ENCODE results near the gene ATP9A. TPM values are rescaled to one million over a fixed set of nuclear protein-coding genes. Genes with fewer than 3 reads are reported as not detected.

Gene ATP9A
- total RNA-seq, 4 donors from 2014 or later: 36.1 to 47.4 (median 38.1) TPM

- 89 to 92% methylated on average over 8 of the region's 8 CpGs for WGBS, 2 donors
- no peak overlapping the region for H3K27ac ChIP-seq
These were observed 130.9 kb downstream of the ATP9A start for GRCh38 chr20:51637241-51637640.

DNA sequence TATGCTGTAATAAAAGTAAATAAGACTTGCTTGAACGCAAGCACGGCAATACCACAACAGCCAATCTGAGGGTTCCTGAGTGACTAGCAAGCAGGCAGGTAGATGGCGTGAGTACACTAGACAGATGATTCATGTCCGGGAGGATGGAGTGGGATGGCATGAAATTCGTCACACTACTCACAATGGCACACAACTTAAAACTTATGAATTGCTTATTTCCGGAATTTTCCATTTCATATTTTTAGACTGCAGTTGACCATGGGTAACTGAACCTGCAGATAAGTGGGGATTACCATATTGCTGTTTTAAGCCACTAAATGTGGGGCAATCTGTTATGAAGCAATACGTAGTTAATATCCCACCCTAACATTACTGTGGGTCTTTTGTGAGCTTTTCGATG lies 132.1 kb downstream of the ATP9A start:
- Histone ChIP-seq H3K4me3 (no peak overlapping the region), H3K27ac (no peak overlapping the region), H3K36me3 (no peaks in the 10 kb centered on the region), H3K4me1 (peaks cover 0 to 32% (median 8%) of the 10 kb centered on the region in 4 donors), H3K9me3 (no peaks in the 10 kb centered on the region), H3K27me3 (no peaks in the 10 kb centered on the region)
- 90 to 93% methylated on average over 8 of the region's 8 CpGs for WGBS, 2 donors
- TF ChIP-seq CTCF (IDR thresholded peaks at IDR 0.05) (no peak), POLR2A (IDR thresholded peaks at IDR 0.05) (no peak)
- no peak for DNase-seq (ENCODE audit: low spot score in 2 of 2)

More at GRCh38 chr20:51637241-51637640, 130.9 kb downstream of the ATP9A start:
- Histone ChIP-seq H3K4me1 (peaks cover 0 to 21% (median 3%) of the 10 kb centered on the region in 4 donors), H3K4me3 (no peak overlapping the region), H3K9me3 (no peaks in the 10 kb centered on the region), H3K27me3 (no peaks in the 10 kb centered on the region), H3K36me3 (no peaks in the 10 kb centered on the region)
- DNase-seq (ENCODE audit: low spot score in 2 of 2): no peak
- no peak for TF ChIP-seq EP300 (IDR thresholded peaks at IDR 0.05)
- TF ChIP-seq CTCF (IDR thresholded peaks at IDR 0.05): no peak
- TF ChIP-seq POLR2A (IDR thresholded peaks at IDR 0.05): no peak

- Histone ChIP-seq H3K4me3 (no peak overlapping the region), H3K9me3 (no peaks in the 10 kb centered on the region), H3K36me3 (no peaks in the 10 kb centered on the region), H3K4me1 (peaks cover under 1 to 37% (median 12%) of the 10 kb centered on the region in 4 donors), H3K27ac (no peak overlapping the region), H3K27me3 (no peaks in the 10 kb centered on the region)
- 95 to 96% methylated on average over 2 of the region's 2 CpGs for WGBS, 2 donors
- no peak for DNase-seq (ENCODE audit: low spot score in 2 of 2)
- TF ChIP-seq CTCF (IDR thresholded peaks at IDR 0.05) (no peak), EP300 (IDR thresholded peaks at IDR 0.05) (no peak), POLR2A (IDR thresholded peaks at IDR 0.05) (no peak)
These were observed 132.5 kb downstream of the ATP9A start for GRCh38 chr20:51635680-51636079.

DNA sequence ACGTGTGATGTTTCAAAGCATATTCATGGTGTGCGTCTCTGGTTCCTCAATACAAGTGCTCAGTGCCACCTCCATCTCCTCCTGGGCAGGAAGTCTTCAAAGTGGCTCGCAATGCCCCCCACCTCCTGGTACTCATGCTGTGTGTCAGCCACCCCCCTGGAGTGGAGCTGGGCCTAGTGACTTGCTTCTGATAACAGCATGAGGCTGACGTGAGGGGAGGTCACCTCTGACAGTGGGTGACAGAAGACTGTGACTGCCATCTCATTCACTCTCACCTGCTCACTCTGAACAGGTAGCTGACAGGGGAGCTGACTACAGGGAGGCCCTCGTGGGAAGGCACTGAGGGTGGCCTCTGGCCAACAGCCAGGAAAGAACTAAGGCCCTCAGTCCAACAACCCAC lies 133.3 kb downstream of the ATP9A start:
- 73 to 84% methylated on average over 3 to 4 of the region's 5 CpGs for WGBS, 2 donors
- Histone ChIP-seq H3K36me3 (no peaks in the 10 kb centered on the region), H3K9me3 (no peaks in the 10 kb centered on the region), H3K27me3 (no peaks in the 10 kb centered on the region), H3K4me1 (peaks cover 3 to 44% (median 20%) of the 10 kb centered on the region in 4 donors), H3K27ac (peak overlapping the region in 1 of 4 donors; percentile 91), H3K4me3 (no peak overlapping the region)
- DNase-seq (ENCODE audit: low spot score in 2 of 2): no peak
- no peak for TF ChIP-seq EP300 (IDR thresholded peaks at IDR 0.05)
- TF ChIP-seq CTCF (IDR thresholded peaks at IDR 0.05): no peak
- TF ChIP-seq POLR2A (IDR thresholded peaks at IDR 0.05): no peak

DNA sequence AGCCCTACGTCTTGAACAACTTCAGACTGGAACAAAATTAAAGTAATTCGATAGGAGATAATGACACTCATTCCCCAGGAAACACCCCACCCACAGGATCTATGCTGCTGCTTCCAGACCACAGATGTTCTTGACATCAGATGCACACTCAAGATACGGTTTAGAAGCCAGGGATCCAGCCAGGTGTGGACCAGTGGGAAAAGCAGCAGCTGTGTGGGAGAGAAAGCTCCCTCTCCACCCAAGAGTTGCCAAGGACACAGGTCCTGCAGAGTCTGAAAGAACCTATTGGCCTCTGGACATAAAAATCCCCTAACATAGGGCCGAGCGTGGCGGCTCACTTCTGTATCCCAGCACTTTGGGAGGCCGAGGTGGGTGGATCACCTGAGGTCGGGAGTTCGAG lies 133.9 kb downstream of the ATP9A start:
- H3K27ac ChIP-seq: peak overlapping the region in 2 of 4 donors; percentile 40 to 91
- peaks cover 3 to 42% (median 25%) of the 10 kb centered on the region in 4 donors for H3K4me1 ChIP-seq
- no peaks in the 10 kb centered on the region for H3K9me3 ChIP-seq
- H3K27me3 ChIP-seq: no peaks in the 10 kb centered on the region
- no peak overlapping the region for H3K4me3 ChIP-seq
- peak in 1 of 2 donors; percentile 27 for DNase-seq (ENCODE audit: low spot score in 2 of 2)
- H3K36me3 ChIP-seq: no peaks in the 10 kb centered on the region
- TF ChIP-seq CTCF (IDR thresholded peaks at IDR 0.05) (no peak), EP300 (IDR thresholded peaks at IDR 0.05) (no peak), POLR2A (IDR thresholded peaks at IDR 0.05) (no peak)
- WGBS, 2 donors: 74 to 86% methylated on average over 9 of the region's 9 CpGs

Measured in tibial nerve (tissue), 4 donors.